ENCODE measurements around the gene NRP1. TPM values are rescaled to one million over a fixed set of nuclear protein-coding genes. Genes with fewer than 3 reads are reported as not detected.

The NRP1 gene
- total RNA-seq, 1 experiment from 2014 or later: 3.0 TPM

DNA sequence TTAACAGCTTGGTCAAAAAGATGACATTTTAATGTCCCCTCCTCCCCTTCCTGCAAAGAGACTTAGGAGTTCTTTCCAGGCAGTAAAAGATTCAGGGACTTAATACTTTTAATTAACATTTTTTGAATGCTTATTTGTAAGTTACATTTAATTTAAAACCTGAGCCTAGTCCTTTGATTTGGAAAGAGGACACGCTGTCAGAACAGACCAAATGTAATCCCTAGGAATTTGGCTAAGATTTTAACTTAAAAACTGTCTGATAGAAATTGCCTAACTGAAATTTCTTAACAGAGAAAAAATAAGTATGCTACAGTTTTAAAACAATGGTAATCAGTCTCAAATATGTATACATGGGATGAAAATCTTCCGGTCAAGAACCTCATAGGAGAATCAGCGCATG lies 98.5 kb downstream of the NRP1 start (continued):
- TF ChIP-seq, protein P1, sequence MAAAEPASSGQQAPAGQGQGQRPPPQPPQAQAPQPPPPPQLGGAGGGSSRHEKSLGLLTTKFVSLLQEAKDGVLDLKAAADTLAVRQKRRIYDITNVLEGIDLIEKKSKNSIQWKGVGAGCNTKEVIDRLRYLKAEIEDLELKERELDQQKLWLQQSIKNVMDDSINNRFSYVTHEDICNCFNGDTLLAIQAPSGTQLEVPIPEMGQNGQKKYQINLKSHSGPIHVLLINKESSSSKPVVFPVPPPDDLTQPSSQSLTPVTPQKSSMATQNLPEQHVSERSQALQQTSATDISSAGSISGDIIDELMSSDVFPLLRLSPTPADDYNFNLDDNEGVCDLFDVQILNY (CRISPR knock-in tag; IDR thresholded peaks at IDR 0.05): no peak

DNA sequence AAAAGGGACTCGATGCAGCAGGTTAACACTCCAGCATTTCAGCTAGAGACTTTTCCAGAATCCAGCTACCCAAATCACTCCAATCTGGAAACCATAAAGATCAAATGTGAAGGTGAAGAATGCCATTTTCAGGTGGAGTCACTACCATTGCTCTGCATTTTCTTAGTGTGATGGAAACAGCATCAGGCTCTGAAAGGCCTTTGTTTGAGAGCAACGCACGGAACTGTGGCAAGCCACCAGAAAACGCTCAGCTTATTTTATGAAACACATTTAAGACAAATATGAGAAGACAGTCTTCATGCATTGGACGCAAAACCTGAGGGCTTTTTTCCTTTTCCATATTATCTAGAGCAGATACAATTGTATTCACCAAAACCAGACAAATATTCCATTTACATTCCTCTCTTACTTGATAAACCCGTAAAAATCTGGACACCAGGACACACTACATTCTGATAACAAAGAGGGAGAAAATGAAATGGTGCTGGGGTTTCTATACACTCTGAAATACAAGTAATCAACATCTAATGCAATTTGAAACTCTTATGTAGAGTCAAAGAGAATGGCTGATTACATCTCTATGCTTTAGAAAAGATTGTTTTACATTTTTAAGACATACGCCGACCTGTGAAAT lies 99.1 kb downstream of the NRP1 start:
- Mint-ChIP-seq H3K4me1 (peaks cover 11% of the 10 kb centered on the region), H3K36me3 (no peaks in the 10 kb centered on the region), H3K27me3 (ENCODE audit: low read depth) (no peaks in the 10 kb centered on the region), H3K9me3 (no peaks in the 10 kb centered on the region), H3K27ac (no peak overlapping the region), H3K4me3 (no peak overlapping the region)
- ChIA-PET POLR2A (no interaction called here), CTCF (no interaction called here)
- ATAC-seq (no peak), DNase-seq (ENCODE audit: low spot score) (no peak)
- TF ChIP-seq ATF6 (CRISPR knock-in tag; IDR thresholded peaks at IDR 0.05) (no peak), ZNF396 (CRISPR knock-in tag; IDR thresholded peaks at IDR 0.05; ENCODE audit: borderline replicate concordance) (no peak), ZNF416 (CRISPR knock-in tag; IDR thresholded peaks at IDR 0.05) (no peak), MLX (CRISPR knock-in tag; IDR thresholded peaks at IDR 0.05) (no peak), RELA (CRISPR knock-in tag; IDR thresholded peaks at IDR 0.05; ENCODE audit: borderline replicate concordance) (no peak), E2F1 (CRISPR knock-in tag; IDR thresholded peaks at IDR 0.05) (no peak), MAX (CRISPR knock-in tag; IDR thresholded peaks at IDR 0.05) (no peak), PRDM15 (CRISPR knock-in tag; IDR thresholded peaks at IDR 0.05) (no peak), AFF4 (CRISPR knock-in tag; IDR thresholded peaks at IDR 0.05; ENCODE audit: borderline replicate concordance) (no peak), IRF2 (CRISPR knock-in tag; IDR thresholded peaks at IDR 0.05; ENCODE audit: borderline replicate concordance, low read depth) (no peak), CREB1 (CRISPR knock-in tag; IDR thresholded peaks at IDR 0.05) (no peak), SOX15 (CRISPR knock-in tag; IDR thresholded peaks at IDR 0.05) (no peak)
- TF ChIP-seq, protein P1 (CRISPR knock-in tag; IDR thresholded peaks at IDR 0.05): no peak
- TF ChIP-seq, protein P2, sequence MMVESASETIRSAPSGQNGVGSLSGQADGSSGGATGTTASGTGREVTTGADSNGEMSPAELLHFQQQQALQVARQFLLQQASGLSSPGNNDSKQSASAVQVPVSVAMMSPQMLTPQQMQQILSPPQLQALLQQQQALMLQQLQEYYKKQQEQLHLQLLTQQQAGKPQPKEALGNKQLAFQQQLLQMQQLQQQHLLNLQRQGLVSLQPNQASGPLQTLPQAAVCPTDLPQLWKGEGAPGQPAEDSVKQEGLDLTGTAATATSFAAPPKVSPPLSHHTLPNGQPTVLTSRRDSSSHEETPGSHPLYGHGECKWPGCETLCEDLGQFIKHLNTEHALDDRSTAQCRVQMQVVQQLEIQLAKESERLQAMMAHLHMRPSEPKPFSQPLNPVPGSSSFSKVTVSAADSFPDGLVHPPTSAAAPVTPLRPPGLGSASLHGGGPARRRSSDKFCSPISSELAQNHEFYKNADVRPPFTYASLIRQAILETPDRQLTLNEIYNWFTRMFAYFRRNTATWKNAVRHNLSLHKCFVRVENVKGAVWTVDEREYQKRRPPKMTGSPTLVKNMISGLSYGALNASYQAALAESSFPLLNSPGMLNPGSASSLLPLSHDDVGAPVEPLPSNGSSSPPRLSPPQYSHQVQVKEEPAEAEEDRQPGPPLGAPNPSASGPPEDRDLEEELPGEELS (CRISPR knock-in tag; IDR thresholded peaks at IDR 0.05): no peak

Data from WTC11 (cell line).